Parathyroid adenoma (tissue), 2 donors: ENCODE results near the gene MALRD1.

Experiments
- H2AFZ ChIP-seq: fragments of 300-600 bp; sonication (generic); one replicate; pipeline ENCODE4 v1.7.0; 2017; ENCODE audit warnings: antibody characterized with exemption, mild to moderate bottlenecking
- H3K27ac ChIP-seq: fragments of 300-600 bp; sonication (generic); one replicate; pipeline ENCODE4 v1.7.0; 2017
- H3K27me3 ChIP-seq: fragments of 300-600 bp; sonication (generic); one replicate; pipeline ENCODE4 v1.7.0; 2017; ENCODE audit warnings: low read length; ENCODE audit not compliant: control insufficient read depth, insufficient read depth
- H3K36me3 ChIP-seq: fragments of 300-600 bp; sonication (generic); one replicate; pipeline ENCODE4 v1.7.0; 2017; ENCODE audit warnings: low read length; ENCODE audit not compliant: control insufficient read depth, insufficient read depth
- H3K4me1 ChIP-seq: fragments of 300-600 bp; sonication (generic); one replicate; pipeline ENCODE4 v1.7.0; 2017; ENCODE audit warnings: control low read depth
- H3K4me2 ChIP-seq: fragments of 300-600 bp; sonication (generic); one replicate; pipeline ENCODE4 v1.7.0; 2017; ENCODE audit warnings: low read length
- H3K4me3 ChIP-seq: fragments of 300-600 bp; sonication (generic); one replicate; pipeline ENCODE4 v1.7.0; 2017; ENCODE audit warnings: low read depth, low read length
- H3K79me2 ChIP-seq: fragments of 300-600 bp; sonication (generic); one replicate; pipeline ENCODE4 v1.7.0; 2017; ENCODE audit warnings: control low read depth
- H3K9ac ChIP-seq: fragments of 300-600 bp; sonication (generic); one replicate; pipeline ENCODE4 v1.7.0; 2017; ENCODE audit warnings: mild to moderate bottlenecking
- H3K9me3 ChIP-seq: fragments of 300-600 bp; sonication (generic); one replicate; pipeline ENCODE4 v1.7.0; 2017; ENCODE audit warnings: low read length; ENCODE audit not compliant: control insufficient read depth
- CTCF ChIP-seq: fragments of 300-600 bp; sonication (generic); IDR thresholded peaks from one replicate; pipeline ENCODE4 v1.7.0; 2017; ENCODE audit warnings: antibody characterized with exemption, mild to moderate bottlenecking
- donor health status: primary hyperparathyroidism.

Gene MALRD1

GRCh38 chr10:19659920-19660655, 611.5 kb downstream of the MALRD1 start:
- Histone ChIP-seq H3K4me2 (no peak overlapping the region), H3K4me1 (no peaks in the 10 kb centered on the region), H3K27ac (no peak overlapping the region), H3K79me2 (no peaks in the 10 kb centered on the region), H2AFZ (no peak overlapping the region), H3K4me3 (no peak overlapping the region), H3K36me3 (no peaks in the 10 kb centered on the region), H3K9ac (no peak overlapping the region), H3K27me3 (no peaks in the 10 kb centered on the region), H3K9me3 (no peaks in the 10 kb centered on the region)
- TF ChIP-seq CTCF, result no peak

GRCh38 chr10:19663344-19663743, 614.7 kb downstream of the MALRD1 start:
- H3K4me3 ChIP-seq, result no peak overlapping the region
- TF ChIP-seq CTCF, result no peak
- H3K9me3 ChIP-seq, result no peaks in the 10 kb centered on the region
- H3K9ac ChIP-seq, result no peak overlapping the region
- no peaks in the 10 kb centered on the region for H3K79me2 ChIP-seq
- no peaks in the 10 kb centered on the region for H3K27me3 ChIP-seq
- no peak overlapping the region for H2AFZ ChIP-seq
- H3K36me3 ChIP-seq, result no peaks in the 10 kb centered on the region
- no peak overlapping the region for H3K27ac ChIP-seq
- no peaks in the 10 kb centered on the region for H3K4me1 ChIP-seq
- H3K4me2 ChIP-seq, result no peak overlapping the region

- Histone ChIP-seq H3K4me3 (no peak overlapping the region), H3K79me2 (no peaks in the 10 kb centered on the region), H3K27ac (no peak overlapping the region), H3K4me2 (no peak overlapping the region), H3K4me1 (no peaks in the 10 kb centered on the region), H3K9me3 (no peaks in the 10 kb centered on the region), H3K9ac (no peak overlapping the region), H3K27me3 (no peaks in the 10 kb centered on the region), H3K36me3 (no peaks in the 10 kb centered on the region), H2AFZ (no peak overlapping the region)
- no peak for TF ChIP-seq CTCF
Observed at GRCh38 chr10:19668116-19668515, 619.5 kb downstream of the MALRD1 start.

GRCh38 chr10:19676063-19676462, 627.5 kb downstream of the MALRD1 start:
- Histone ChIP-seq H3K79me2 (no peaks in the 10 kb centered on the region), H3K36me3 (no peaks in the 10 kb centered on the region), H3K27me3 (no peaks in the 10 kb centered on the region), H3K9ac (no peak overlapping the region), H3K27ac (no peak overlapping the region), H2AFZ (no peak overlapping the region), H3K4me3 (no peak overlapping the region), H3K9me3 (no peaks in the 10 kb centered on the region), H3K4me2 (no peak overlapping the region), H3K4me1 (no peaks in the 10 kb centered on the region)
- TF ChIP-seq CTCF, result no peak

- H3K79me2 ChIP-seq, result no peaks in the 10 kb centered on the region
- no peak overlapping the region for H3K27ac ChIP-seq
Observed at GRCh38 chr10:19683356-19683755, 634.8 kb downstream of the MALRD1 start.

More at GRCh38 chr10:19683356-19683755, 634.8 kb downstream of the MALRD1 start:
- no peaks in the 10 kb centered on the region for H3K9me3 ChIP-seq
- no peaks in the 10 kb centered on the region for H3K27me3 ChIP-seq
- H3K9ac ChIP-seq, result no peak overlapping the region
- H3K36me3 ChIP-seq, result no peaks in the 10 kb centered on the region
- H3K4me1 ChIP-seq, result no peaks in the 10 kb centered on the region
- no peak for TF ChIP-seq CTCF
- H3K4me3 ChIP-seq, result no peak overlapping the region
- H2AFZ ChIP-seq, result no peak overlapping the region
- no peak overlapping the region for H3K4me2 ChIP-seq
